GM18868 (cell line): ENCODE data around the gene SEL1L3.

Experiments used
- ATAC-seq: cut with Tn5 transposase; IDR thresholded peaks from one replicate; pipeline ENCODE4 v1.9.1; 2021; ENCODE audit warnings: mild to moderate bottlenecking, moderate library complexity; ENCODE audit not compliant: unreplicated experiment

The SEL1L3 gene

DNA sequence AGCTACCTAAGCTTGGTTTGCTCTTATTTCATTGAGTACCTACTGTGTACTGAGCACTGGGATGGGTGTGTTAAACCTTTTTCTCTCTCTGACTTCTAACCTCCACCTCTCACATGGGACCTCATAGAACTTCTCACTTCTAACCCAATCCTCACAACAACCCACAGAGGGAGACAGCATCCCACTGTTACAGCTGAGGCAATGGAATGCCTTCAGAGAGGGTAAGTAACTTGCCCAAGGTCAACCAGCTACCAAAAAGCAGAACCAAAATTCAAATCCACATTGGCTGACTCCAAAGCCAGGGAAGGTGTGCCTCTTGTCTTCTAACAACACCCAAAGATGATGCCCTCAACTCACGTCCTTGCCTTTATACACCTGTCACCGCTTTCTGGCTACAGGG is 5.4 kb downstream of the SEL1L3 start:
- no peak for ATAC-seq

DNA sequence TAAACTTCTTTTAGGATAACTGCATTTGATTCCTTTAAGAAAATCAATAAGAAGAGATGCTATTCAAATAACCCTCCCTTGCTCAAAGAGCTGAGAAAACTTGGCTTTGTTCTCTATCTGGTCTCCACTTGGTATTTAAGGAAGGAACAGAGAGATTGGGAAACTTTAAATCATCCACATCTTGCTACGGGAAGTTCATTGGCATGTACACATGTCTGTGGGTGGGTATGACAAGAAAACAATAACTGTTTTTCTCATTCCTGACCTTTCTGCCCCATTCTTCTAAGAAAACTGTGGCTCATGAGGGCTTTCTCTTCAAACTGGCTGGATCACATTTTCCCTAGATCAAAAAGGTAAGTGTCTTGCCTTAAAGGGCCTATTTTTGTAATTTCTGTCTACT is 6.0 kb downstream of the SEL1L3 start:
- ATAC-seq = no peak

DNA sequence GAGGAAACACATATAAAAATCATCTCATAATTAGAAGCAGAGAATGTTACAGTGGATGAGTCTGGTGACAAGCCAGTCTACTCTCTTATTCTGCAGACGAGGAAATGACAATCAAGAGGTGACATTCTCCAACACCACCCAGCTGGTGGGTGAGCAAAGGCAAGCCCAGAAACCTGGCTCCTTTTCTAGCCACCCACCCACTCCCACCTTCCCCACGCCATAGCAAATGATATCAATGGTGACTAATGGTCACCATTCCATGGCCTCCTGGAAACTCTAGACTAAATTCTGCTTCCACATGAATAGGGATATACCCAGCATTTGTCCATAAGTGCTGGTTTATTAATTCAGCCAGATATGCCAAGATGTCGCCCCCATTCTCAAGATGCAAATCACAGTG is 10.7 kb downstream of the SEL1L3 start:
- ATAC-seq = no peak

DNA sequence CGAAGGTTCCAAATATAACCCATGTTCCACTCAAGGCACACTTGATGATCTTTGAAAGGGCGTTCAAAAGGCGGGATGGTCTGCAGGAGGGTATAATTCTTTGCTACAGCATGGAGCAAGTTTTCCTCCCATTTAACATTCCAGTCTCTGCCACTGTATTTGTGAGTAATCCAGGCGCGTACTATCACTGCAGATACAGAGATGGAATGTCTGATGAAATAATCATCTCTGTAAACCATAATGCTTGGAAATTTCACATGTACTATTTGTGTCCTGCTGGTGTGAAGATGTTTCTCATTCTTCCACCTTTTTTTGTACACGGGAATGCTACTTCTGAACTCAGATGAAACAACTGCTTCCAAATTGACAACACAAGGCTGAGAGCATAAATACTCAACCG is 15.5 kb downstream of the SEL1L3 start:
- ATAC-seq = no peak

DNA sequence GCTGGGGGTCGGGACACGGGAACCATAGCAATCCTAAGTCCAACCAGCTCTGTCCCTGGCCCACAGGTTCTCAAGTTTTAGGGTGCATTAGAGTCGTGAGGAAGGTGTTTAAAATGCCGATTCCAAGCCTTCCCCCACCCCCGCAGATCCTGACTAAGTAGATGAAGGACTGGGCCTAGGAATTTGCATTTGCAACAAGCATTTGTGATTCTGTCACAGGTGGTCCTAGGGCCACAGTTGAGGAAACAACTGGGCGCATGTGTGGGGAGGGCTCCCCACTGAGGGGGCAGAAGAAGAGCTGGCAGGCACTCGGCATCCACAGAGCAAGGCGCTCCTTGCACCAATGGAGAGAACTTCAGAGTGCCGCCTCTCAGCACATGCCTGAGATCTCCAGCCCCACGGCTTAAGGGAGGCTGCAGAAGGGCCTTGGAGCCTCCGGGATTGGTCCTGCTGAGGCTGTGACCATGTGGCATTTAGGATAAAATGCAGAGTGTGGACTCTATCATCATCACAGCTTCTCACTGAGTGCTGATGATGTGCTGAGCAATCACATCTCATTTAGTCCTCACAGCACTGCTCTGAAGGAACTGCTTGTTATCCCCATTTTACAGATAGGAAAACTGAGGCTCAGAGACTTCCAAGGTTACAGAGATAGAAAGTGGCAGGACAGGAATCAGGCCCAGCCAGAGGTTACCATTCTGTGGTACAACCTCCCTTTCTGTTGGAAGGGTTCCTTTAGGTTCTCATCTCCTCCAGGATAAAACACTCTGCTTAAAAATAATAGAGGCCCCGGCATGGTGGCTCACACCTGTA is 16.7 kb downstream of the SEL1L3 start:
- no peak for ATAC-seq

DNA sequence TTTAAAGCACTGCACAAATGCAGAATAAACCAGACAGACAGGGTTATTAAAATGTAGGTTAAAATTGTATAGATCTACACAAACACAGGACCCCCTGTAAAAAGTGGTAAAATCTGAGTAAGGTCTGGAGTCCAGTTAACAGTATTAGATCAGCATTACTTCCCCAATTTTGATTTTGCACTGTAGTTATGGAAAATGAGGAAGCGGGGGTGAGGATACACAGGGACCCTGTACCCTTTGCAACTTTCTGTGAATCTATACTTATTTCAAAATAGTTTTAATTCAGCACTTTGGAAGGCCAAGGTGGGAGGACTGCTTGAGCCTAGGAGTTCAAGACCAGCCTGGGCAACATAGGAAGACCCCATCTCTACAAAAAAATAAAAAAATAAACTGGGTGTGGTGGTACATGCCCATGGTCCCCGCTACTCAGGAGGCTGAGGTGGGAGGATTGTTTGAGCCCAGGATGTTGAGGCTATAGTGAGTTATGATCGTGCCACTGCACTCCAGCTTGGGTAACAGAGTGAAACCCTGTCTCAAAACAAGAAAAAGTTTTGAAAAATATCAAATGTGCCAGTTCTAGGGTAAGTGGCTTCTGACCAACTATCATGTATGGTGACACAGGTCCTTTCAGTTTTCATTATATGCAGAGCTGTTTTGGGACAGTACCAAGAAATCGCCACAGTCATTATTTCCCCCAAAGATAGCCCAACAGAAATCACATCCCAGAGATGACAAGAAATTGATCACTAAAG is 17.7 kb downstream of the SEL1L3 start:
- peak; percentile 31 for ATAC-seq

DNA sequence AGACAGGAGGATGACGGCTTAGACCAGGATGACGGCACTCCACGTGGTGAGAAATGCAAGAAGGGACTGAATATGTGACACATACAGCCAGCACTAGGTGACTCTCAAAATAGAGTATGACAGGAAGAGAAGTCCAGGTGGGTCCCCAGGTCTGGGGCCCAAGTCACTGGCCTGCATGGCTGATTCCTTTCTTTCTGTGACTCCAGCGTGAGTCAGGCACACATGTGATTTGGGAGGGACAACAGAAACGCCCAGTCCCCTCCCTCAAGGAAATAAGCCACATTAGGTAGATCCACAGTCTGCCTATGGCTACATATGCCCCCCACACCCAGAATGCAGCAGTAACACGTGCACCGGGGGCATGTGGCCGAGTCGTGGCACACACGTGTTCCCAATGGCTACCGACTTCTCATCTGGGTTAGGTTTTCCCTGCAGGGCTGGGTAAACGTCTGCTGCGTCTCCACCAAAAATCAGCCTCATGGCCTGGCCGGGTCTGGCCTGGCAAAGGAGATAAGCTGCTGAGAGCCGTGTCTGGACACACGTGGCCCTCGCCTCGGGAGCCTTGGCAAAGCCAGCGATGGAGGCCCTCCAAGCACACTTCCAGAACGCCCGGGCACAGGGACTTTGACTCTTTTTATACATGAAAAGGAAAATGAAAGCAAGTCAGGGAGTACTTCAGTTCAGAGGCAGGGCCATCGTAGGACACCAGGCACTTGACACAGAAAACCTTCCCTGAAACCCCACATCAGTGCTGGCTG is 19.3 kb downstream of the SEL1L3 start:
- no peak for ATAC-seq

DNA sequence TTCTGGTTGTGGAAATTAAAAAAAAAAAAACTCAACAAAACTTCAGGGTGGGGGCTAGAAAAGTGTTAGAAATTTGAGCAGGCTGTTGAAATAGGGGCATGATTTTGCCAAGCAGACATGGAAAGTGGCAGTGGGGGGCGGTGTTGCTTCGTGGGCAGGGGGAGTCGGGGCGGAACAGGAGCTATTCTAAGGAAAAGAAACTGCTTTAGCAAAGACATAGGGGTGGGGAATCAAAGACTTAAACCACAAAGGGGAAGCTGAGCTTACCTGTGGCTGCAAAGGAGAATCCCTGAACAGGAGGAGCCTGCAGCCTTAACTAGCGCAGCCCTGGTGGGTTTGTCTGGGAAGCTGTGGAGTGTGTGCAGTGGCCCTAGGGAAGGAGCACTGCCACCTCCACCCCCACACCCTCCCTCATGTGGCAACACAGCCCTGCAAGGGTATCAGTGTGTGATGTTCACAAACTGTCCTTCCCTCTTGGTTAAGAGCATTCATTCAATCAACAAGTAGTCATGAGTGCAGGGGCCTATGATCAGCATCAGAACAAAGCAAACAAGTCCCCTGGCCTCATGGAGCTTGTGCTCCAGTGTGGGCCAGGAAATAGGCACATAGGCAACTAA is 20.5 kb downstream of the SEL1L3 start:
- ATAC-seq = peak; percentile 81

DNA sequence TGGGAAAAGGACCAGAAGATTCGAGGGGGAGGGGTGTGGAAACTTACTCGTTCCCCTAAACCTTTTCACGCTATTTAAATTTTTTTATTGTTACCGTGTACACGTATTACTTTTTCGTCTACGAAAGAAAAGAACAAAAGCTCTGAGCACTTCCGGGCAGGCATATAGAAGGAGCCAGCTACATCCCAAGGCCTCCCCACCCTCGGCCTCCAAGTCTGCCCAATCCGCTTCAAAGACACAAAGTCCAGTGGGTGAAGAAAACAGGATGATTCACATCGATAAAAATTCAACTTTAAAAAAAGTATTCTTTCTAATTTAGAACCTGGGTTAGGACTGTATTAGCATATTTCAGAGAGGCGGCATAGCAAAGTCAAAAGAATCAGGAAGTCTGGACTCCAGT is 23.1 kb downstream of the SEL1L3 start:
- no peak for ATAC-seq

DNA sequence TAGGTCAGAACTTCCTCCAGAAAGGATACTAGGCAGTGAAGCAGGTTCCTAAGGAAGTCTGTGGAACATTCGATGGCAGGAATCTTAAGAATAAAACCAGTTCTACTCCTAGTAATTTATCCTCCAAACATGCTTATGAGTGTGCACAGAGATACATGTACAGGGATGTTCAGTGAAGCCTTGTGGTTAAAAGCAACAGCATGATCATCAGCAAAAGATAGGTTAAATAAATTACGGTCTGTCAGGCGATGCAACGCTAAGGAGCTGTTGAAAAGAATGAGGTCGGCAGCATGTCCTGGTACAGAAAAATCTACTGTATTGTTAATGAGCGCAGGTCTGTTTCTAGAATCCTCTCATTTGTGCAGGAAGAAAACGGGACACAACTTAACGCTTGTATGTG is 23.6 kb downstream of the SEL1L3 start:
- no peak for ATAC-seq

DNA sequence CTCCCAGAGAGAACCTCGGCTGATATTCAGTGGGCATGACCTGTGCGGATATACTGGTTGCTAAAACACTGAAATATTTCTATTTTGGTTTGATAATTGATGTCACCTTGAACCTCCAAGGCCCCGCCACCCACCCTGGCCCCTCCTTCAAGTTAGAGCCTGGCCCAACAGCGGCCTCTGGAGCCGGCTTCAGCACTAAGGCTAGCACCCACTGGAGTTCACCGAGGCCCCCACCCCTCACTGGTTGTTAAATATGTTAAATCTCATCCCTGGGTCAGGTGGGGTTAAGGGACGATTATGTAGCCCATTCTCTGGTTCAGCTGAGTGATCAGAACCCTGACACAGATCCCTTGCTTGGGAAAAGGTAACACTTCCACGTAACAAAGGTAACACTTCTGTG is 24.3 kb downstream of the SEL1L3 start:
- no peak for ATAC-seq

DNA sequence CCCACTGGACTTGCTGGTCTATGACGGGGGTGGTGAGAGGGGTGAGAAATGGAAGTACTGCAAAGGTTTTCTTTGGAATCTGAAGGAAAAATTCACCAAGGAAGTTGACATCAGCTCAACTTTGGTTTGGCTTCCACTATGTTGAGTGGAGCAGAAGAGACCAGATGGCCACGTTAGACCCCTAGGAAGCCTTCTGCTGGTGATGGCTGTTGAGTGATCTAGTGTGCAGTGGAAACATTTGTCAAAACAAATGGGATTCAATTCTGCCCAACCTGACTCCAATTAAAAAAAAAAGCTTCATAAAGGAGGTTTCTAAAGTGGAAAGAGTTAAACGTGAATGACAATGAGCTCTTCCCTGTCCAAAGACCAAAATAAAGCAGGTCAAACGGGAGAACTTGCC is 25.7 kb downstream of the SEL1L3 start:
- ATAC-seq = no peak

DNA sequence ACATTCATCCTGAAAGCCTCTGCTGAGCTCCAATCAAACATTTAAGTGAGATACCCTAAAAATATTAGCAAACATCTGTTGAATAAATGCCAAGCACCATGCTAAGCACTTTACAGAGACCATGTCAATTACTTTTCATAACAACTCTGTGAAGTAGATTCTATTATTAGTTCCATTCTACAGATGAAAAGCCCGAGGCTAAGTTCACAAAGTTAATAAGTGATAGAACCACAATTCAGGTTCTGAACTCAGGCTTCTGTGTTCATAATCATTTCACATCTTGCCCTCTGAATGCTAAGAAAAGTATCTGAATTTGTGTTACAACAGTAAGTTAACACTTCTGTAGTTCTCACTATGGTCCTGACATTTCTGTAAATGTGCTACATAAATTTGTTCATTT is 27.4 kb downstream of the SEL1L3 start:
- ATAC-seq = no peak

DNA sequence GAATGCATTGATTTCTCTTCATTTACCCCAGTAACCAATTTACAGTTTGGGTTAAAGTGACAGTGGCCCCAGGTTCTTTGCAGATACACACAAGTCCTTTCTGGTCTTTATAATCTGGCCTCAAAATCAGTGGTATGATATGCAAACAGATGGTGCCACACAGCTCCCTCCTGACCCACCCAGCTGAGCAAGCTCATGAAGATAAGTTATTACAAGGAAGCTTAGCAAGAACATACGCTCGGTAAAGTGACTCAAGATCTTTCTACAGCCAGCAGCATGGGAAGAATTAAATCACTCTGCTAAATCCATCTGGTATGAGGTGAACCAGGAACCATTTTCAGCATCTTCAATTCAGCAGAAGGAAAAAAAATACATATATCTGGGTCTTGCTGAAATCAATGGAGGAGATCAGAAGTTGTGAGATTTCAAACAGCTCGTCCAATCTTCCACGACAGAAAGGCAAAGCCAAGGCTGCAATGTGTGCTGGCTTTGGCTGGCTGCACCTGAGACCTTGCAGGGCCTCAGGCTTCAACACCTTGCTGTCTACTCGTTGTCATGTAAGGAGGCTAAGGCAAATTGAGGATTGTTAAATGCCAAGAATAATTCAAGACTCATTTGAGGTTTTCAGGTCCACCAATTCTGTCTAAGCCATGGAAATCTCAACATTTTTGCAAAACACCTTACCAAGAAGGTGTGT is 28.2 kb downstream of the SEL1L3 start:
- no peak for ATAC-seq

DNA sequence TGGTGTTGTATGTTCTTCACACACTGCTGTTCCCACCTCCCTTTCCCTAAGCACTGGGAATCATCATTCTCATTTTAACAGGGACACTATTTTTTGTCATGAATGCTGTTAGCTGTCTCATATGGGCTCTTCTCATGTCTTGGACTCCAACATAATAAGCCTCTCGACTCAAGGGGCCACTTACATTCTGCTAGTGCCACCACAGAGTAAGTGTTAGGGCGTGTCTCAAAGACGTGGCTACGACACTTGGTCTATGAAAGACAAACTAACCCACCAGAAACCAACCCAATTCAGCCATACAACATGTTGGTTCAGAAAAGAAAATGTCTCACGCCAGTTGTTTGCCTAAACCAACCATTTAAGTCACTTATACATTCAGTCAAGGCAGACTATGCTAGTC is 32.2 kb downstream of the SEL1L3 start:
- no peak for ATAC-seq

DNA sequence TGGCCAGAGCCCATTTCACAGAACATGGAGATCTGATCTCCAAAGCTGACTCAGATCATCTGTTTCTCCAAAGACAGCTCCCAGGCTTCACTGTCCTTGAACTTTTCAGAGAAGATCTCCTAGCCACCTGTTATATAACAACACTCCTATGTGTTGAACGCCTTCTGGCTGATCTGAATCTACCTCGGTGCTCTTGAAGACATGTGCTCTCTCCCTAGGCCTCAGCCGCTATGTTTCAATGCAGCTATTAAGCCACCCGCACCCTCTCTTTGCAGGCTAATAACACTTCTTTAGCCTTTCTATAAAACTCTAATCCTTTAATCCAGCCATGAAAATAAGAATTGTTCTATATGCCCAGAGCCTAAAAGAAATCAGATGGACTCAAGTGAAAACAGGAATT is 34.9 kb downstream of the SEL1L3 start:
- ATAC-seq = no peak

DNA sequence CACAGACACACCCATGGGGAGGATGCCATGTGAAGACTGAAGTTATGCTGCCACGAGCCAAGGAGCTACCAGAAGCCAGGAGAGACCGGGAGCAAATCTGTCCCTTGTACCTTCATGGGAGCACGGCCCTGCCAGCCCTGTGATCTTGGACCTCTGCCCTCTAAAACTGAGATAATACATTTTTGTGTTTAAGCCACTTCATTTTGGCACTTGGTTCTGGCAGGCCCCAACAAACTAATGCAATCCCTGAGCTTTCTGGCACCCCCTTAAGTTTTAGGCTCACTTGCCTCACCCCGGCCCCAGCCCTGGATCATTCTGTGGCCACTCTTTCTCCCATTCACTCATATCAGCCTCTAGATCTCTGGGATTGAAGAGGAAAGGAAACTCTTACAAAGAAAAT is 35.4 kb downstream of the SEL1L3 start:
- ATAC-seq = no peak

DNA sequence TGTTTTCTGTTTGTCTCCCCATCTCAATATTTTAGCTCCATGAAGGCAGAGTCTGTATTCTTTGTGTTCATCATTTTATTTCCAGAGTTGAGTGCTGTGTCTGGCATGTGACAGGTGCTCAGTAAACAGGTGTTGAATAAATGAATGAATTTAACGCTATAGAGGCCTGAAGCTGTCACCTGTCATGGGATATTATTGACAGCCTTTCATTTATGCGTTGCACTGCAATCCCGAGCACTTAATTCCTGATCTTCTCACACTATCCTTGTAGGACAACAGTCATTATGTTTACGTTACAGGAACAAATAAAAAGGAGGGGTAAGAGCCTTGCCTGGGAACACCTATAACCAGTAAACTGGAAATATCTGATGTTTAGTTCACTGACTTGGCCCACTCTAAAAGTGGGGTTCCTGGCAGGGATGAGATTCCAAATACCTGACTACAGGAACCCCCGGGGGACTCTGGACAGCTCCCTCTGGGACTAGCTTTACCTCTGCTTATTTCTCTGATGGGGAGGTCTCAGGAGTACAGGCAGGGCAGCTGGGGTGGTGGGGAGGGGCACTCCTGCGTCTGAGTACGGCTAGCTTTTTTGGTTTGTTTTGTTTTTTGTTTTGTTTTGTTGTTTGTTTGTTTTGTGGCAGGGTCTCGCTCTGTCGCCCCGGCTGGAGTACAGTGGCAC is 36.6 kb downstream of the SEL1L3 start:
- ATAC-seq = no peak

DNA sequence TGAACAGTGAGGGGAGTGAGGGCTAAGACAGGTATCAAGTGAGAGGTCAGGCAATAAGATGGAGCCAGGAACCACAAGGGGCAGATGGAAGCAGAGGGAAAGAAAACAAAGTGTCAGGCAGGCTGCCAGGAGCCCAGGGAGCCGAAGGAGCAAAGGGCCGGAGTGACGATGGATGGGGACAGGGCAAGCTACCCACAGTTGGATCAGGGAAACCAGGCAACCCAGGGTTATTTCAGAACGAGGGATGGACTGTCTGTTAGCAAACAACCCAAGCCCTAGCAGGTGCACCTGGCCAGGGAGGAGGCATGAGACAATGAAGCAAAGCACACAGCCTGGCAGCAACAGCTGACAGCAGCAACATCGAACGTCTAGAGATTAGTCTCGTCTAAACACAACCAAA is 39.2 kb downstream of the SEL1L3 start:
- no peak for ATAC-seq

DNA sequence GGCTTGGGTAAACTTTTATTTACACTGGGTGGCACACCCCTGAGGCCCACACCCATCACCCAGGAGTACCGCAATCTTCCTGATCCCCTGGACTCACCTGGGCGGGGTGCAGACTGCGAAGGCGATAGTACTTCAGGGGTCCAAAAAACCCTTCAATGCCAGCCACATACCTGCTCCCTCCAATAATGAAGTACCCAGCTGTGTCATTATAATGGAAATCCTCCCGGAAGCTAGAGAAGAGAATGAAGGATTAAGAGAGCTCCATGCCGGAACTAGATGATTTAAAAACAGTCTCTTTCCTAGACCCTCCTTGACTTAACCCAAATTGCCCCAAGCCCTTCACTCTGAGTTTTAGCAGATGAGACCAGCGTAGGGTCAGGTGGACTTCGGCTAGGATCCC is 40.9 kb downstream of the SEL1L3 start:
- no peak for ATAC-seq
